IPS-18c (cell line): Measurements from ENCODE around the gene EHMT1.
"Not testable (repeated sequence)": the region's sequence is repeated elsewhere in the genome, so short reads cannot be mapped to it uniquely, and the experiment has no call there.

ENCODE experiments used
- H3K4me3 ChIP-seq: 2 replicates; pipeline ENCODE4 v1.7.0; 2013; ENCODE audit warnings: low read depth, mild to moderate bottlenecking, low read length, moderate library complexity; ENCODE audit not compliant: insufficient read depth
- H3K9me3 ChIP-seq: one replicate; pipeline ENCODE4 v1.6.1; 2013; ENCODE audit warnings: mild to moderate bottlenecking, low read length, moderate library complexity; ENCODE audit not compliant: control insufficient read depth, insufficient read depth

EHMT1 gene

DNA sequence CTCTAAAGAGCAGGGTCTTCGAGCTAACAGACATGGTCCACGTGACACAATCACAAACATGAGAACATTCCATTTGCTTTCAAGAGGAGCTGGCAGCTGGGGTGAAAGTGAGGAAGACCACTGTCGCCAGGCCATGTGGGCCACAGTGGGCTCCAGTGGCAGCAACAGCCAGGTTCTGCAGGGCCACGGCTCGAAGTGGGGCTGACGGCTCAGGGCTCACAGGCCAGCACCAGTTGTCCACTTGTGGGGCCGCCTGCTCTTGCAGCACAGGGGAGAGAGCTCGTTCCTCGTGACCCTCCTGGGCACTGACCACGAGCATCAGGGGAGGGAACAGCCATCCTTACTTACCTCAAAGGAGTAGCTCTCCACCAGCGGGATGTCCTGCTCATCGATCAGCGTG, 30.5 kb upstream of the EHMT1 start:
- peak overlapping the region; percentile 73; the same call in 1 of the 2 replicates for H3K4me3 ChIP-seq
- H3K9me3 ChIP-seq = no peaks in the 10 kb centered on the region

- Histone ChIP-seq H3K4me3 (peak overlapping the region; percentile 73), H3K9me3 (no peaks in the 10 kb centered on the region)
Observed at GRCh38 chr9:137588891-137589290, 29.9 kb upstream of the EHMT1 start.

- peak overlapping the region; percentile 73 for H3K4me3 ChIP-seq
- H3K9me3 ChIP-seq = no peaks in the 10 kb centered on the region
Observed at GRCh38 chr9:137589441-137590122, 29.2 kb upstream of the EHMT1 start.

DNA sequence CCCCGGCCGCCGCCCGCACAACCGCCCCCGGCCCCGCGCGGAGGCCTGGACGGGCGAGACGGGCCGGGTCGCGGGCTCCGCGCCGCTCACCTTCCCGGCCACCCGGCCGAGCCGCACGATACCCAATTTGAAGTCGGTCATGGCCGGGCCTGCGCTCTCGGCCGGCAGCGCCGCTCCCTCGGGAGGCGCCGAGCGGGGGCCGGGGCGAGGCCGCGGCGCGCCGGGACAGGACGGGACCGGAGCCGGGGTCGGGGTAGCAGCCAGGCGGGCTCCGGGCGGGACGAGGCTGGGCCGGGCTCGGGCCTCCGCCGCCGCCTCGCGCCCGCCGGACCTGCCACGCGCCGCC, 28.7 kb upstream of the EHMT1 start:
- H3K4me3 ChIP-seq = peak overlapping the region; percentile 73
- no peaks in the 10 kb centered on the region for H3K9me3 ChIP-seq

DNA sequence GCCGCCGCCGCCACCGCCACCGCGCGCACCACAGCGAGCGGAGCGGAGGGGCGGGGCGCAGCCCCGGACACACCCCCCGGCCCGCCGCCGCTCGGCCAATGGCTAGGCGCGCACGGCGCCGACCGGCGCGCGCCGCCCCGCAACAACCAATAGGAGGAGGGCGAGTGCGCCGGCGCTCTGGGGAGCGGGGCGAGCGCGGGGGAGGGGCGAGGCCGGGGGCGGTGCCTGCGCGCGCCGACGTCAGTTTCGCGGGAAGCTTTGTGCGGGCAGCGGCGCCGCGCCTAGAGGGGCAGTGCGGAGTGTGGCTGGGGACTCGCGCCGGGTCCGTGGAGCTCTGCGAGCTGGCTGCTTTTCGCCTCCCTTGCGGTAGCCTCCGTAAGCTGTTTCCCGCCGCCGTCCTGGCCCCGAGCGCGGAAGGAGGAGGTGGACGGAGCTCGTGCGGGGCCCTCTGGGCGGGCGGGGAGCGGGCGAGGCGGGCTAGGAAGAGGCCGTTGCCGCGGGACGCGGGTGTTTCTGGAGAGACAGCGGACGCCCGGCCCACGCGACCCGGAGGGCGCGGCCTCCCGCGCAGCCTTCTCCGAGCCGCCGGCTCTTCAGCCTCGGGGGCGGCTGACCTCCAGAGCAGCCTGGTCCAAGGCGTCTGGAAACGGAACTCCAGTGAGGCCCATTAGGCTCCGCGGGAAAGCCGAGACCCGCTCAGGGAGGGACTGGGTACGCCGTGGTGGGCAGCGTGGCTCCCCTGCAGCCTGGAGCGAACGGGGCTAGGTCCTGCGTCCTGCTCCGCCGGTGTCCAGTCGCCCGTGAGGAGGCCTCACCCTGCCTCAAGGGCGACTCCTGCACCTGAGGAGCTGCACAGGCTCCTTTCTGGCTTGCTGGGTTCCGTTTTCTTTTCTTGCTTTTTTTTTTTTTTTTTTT, 28.1 kb upstream of the EHMT1 start, which contains the start of gene ZMYND19:
Gene ZMYND19, minus strand, starts transcription at position 44 of the 915 bp plus-strand sequence. CDS start 249 bp downstream, outside the sequence.
- H3K4me3 ChIP-seq = peak within 1 kb of the TSS; percentile 90
- H3K9me3 ChIP-seq = no peaks in the 10 kb centered on the region

DNA sequence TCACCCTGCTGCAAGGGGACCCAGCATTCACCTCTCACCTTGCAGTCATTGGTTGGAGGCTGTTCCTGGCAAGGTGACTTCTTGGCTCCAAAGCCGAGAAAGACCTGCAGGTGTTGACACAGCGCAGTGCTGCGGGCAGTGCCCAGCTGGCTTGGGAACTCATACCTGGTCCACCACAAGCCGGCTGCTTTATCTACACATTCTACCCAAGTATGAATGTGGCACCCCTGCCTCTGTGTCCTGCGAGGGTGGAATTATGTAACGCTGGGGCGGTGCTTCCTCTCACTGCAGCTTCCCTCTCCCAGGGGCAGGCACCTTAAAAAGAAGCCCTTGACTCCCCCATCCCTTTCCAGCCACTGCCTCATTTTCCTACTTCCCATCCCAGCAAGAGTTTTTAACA, 26.0 kb upstream of the EHMT1 start:
- H3K9me3 ChIP-seq = no peaks in the 10 kb centered on the region
- H3K4me3 ChIP-seq = no peak overlapping the region

- no peaks in the 10 kb centered on the region for H3K9me3 ChIP-seq
- H3K4me3 ChIP-seq = no peak overlapping the region
Observed at GRCh38 chr9:137593176-137593575, 25.6 kb upstream of the EHMT1 start.

DNA sequence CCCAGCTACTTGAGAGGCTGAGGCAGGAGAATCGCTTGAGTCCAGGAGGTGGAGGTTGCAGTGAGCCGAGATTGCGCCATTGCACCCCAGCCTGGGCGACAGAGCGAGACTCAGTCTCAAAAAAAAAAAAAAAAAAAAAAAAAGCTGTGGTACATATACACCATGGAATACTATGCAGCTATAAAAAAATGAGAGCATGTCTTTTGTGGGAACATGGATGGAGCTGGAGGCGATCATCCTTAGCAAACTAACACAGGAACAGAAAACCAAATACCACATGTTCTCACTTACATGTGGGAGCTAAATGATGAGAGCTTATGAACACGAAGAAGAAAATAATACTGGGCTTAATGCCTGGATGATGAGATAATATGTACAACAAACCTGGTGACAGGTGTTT, 22.2 kb upstream of the EHMT1 start:
- H3K9me3 ChIP-seq, H3K4me3 ChIP-seq: not testable (repeated sequence)

- Histone ChIP-seq H3K9me3 (no peaks in the 10 kb centered on the region), H3K4me3 (no peak overlapping the region)
Observed at GRCh38 chr9:137598943-137599342, 19.9 kb upstream of the EHMT1 start.

GRCh38 chr9:137602661-137603060, 16.1 kb upstream of the EHMT1 start:
- Histone ChIP-seq H3K4me3 (no peak overlapping the region), H3K9me3 (no peaks in the 10 kb centered on the region)

GRCh38 chr9:137603879-137604278, 14.9 kb upstream of the EHMT1 start:
- H3K4me3 ChIP-seq = no peak overlapping the region
- H3K9me3 ChIP-seq = no peaks in the 10 kb centered on the region

DNA sequence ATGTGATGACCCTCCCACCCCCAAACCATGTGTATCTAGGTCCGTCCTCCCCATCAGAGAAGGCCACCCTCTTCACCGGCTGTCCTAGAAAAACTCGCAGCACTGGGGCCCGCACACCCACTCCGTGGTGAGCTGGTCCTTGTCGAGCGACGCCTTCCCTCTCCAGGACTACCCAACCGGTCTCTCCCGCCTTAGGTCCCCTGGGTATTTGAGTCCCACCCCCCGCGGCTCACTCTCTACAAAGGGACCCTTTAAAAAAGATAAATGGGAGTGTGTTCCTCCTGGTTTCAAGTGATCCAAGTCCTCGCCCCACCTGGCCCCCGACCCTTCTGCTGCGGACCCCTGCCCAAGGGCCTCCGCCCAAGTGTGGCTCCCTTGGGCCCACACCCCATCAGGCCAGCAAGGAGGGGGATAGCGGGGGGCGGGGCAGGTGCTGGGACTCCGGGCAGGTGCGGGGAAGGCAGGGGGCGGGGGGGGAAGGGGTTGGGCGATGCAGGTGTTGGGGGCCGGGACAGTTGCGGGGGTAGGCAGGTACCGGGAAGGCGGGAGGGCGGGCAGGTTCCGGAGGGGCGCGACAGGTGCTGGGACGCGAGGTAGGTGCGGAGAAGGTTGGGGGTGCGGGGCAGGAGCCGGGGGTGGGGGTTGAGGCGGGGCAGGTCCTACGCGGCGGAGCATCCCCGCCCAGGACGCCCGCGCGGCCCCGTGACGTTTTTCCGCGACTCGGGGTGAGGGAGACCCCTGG, 14.3 kb upstream of the EHMT1 start:
- no peak overlapping the region for H3K4me3 ChIP-seq

DNA sequence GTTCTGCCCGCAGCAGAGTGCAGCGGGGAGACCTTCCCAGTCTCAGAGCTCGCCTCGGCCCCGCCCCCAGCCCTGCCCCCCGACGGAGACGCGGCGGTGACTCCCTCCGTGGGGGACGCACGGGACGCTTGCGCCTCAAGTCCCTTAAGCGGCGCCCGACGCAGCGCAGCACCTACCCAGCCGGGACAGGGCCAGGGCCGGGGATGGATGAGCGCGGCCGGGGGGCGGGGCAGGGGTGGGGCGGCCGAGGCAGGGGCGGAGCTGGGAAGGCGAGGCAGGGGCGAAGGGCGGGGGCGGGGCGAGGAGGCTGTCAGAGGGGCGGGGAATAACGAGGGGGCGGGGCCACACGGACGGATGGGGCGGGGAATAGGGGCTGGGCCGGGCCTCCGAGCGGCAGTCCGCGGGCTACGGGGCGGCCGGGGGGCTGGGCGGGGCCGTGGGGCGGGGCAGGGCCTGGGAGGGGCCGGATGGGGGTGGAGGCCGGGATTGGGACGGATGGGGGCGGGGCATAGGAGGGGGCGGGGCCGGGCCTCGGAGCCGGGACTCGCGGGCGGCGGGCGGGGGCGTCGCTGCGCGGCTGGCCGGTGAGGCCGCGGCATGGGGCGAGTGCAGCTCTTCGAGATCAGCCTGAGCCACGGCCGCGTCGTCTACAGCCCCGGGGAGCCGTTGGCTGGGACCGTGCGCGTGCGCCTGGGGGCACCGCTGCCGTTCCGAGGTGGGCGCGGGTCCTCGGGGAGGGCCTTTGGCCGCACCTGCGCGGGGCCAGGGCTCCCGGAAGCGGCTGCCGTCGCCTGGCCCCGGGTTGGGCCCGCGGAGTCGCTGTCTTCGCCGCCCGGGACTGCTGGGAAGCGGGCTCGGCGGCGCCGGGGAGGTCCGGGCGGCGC, 13.4 kb upstream of the EHMT1 start, which contains the start of gene ARRDC1:
Gene ARRDC1, plus strand, starts transcription at position 566 of the 884 bp plus-strand sequence. Its CDS starts 32 bp downstream, at position 598.
- Histone ChIP-seq H3K4me3 (peak within 1 kb of the TSS; percentile 84), H3K9me3 (no peaks in the 10 kb centered on the region)

More for the DNA sequence above, 14.3 kb upstream of the EHMT1 start:
- H3K9me3 ChIP-seq = no peaks in the 10 kb centered on the region

DNA sequence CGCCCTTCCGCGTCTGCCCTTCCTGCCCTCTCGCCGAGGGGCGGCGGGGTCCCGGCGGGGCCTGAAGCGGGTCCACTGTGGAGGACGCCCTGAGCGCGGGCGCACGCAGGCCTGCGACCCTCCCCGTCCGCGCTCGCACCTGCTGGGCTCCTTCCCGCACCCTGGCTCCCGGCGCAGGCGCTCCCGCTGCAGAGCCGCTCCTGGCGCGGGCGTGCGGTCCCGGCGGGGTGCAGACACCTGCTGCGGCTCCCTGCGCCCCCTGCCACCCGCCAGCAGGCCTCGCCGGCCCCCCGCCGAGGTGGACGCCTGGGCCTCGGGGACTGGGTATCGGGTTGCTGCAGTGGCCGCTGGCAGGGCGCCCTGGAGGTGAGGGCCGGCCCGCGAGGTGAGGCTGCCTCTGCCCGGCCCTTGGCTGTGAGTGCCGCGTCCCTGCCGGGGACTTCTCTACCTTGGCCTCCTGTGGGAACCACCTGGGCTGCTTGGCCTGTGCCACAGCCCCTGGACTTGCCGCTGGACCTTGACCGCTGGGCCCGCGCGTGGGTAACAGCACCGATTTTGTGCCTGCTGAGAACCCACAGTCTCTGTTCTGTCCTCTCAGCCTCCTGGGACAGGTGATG, 12.7 kb upstream of the EHMT1 start:
- Histone ChIP-seq H3K4me3 (peak overlapping the region; percentile 84), H3K9me3 (no peaks in the 10 kb centered on the region)

- Histone ChIP-seq H3K4me3 (peak overlapping the region; percentile 84), H3K9me3 (no peaks in the 10 kb centered on the region)
Observed at GRCh38 chr9:137606734-137607138, 12.1 kb upstream of the EHMT1 start.

DNA sequence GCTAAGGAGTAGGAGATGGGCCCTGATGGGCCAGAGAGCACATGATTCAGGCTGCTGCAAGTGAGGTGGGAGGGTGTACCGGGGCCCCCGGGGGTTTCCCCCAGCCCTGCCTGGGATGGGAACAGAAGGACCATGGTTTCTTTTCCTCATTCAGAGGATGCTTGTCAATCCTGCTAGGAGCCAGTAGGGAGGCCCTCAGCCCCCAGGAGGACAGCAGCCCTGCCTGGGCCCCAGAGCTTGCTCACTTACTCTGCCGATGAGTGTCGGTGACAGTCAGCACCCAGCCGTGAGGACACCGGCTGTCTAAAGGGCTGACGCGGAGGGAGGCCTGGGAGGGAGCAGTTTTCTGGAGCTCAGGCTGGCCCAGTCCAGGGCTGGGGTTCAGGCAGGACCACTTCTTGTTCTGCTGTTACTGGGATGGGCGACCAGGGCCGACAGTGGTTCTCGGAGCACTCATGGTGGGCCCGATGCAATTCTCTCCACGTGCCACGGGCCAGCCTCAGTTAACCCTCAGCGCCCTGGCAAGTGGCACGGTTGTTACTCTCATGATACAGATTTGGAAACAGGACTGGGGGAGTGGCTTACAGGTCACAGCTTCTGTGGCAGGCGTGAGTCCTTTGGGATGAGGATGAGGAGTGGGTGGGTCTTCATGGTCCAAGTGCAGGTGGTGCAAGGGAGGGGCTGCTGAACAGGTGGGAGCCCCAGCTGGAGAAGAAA, 11.5 kb upstream of the EHMT1 start:
- H3K9me3 ChIP-seq = no peaks in the 10 kb centered on the region
- H3K4me3 ChIP-seq = no peak overlapping the region
